ENCODE results near the gene HRAS. TPM values are rescaled to one million over a fixed set of nuclear protein-coding genes. Genes with fewer than 3 reads are reported as not detected.

Gene HRAS
- total RNA-seq, 1 donor from 2014 or later = 21.2 TPM

GRCh38 chr11:568306-569157, 33.2 kb upstream of the HRAS start:
- Mint-ChIP-seq H3K27me3 (ENCODE audit: insufficient read depth, low read depth) (peaks cover 11% of the 10 kb centered on the region), H3K4me3 (peak overlapping the region; percentile 86), H3K36me3 (no peaks in the 10 kb centered on the region), H3K27ac (no peak overlapping the region), H3K9me3 (no peaks in the 10 kb centered on the region), H3K4me1 (peaks cover 14% of the 10 kb centered on the region)
- Histone ChIP-seq H3K36me3 (no peaks in the 10 kb centered on the region), H3K27me3 (no peaks in the 10 kb centered on the region), H3K9me3 (ENCODE audit: low read depth) (no peaks in the 10 kb centered on the region), H4K20me1 (ENCODE audit: low read depth) (peaks cover 39% of the 10 kb centered on the region), H3K4me2 (peak overlapping the region; percentile 98), H3K4me3 (peak overlapping the region; percentile 90), H2AFZ (replicated peaks) (no peak overlapping the region), H3K9ac (peak overlapping the region; percentile 27), H3K79me2 (ENCODE audit: low read depth) (peaks cover 7% of the 10 kb centered on the region), H3K27ac (no peak overlapping the region), H3K4me1 (peaks cover 32% of the 10 kb centered on the region), H3F3A (ENCODE audit: low read depth) (peaks cover 48% of the 10 kb centered on the region)
- DNase-seq (ENCODE audit: low spot score) = peak; percentile 98
- no peak for TF ChIP-seq EZH2 (IDR thresholded peaks at IDR 0.05)
- no peak for TF ChIP-seq CTCF (IDR thresholded peaks at IDR 0.05)
- no peak for TF ChIP-seq EZH2phosphoT487 (IDR thresholded peaks at IDR 0.05)

DNA sequence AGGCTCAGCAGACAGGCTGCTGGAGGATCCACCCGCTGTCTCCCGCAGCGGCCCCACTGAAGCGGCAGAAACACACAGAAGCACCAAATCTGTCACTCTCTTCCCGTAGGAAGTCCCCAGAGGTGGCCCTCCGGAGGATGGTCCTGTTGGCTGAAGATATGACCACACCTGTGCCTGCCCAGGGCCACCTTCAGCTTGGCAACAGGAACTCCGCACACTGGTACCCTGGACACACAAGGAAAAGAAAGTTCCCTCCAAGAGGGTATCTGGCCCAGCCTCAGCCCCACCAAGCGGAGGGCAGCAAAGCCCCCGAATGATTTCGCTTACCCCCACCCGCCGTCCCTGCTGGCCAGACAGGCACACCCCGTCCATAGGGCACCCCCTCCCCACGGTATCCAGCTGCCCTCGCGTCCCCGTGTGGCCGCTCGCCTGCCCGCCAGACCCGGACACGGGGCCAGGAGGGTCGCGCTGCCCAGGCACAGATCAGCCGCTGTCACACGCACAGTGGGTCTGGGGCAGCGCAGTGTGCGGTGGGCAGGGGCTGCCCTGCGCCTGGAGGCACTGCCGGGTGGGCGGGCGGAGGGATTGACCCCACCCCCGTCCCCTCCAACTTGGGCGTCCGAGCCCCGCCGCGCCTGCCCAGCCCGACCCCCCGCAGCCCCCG, 32.4 kb upstream of the HRAS start:
- Histone ChIP-seq H3K4me2 (peak overlapping the region; percentile 83), H3F3A (ENCODE audit: low read depth) (peaks cover 45% of the 10 kb centered on the region), H2AFZ (replicated peaks) (no peak overlapping the region), H3K4me3 (peak overlapping the region; percentile 90), H3K36me3 (no peaks in the 10 kb centered on the region), H3K27ac (no peak overlapping the region), H3K9ac (peak overlapping the region; percentile 11), H3K79me2 (ENCODE audit: low read depth) (peaks cover 7% of the 10 kb centered on the region), H4K20me1 (ENCODE audit: low read depth) (peaks cover 39% of the 10 kb centered on the region), H3K9me3 (ENCODE audit: low read depth) (no peaks in the 10 kb centered on the region), H3K27me3 (no peaks in the 10 kb centered on the region), H3K4me1 (peaks cover 32% of the 10 kb centered on the region)
- TF ChIP-seq CTCF (IDR thresholded peaks at IDR 0.05) = no peak
- TF ChIP-seq EZH2 (IDR thresholded peaks at IDR 0.05) = no peak
- no peak for TF ChIP-seq EZH2phosphoT487 (IDR thresholded peaks at IDR 0.05)
- no peaks in the 10 kb centered on the region for H3K9me3 Mint-ChIP-seq
- peaks cover 12% of the 10 kb centered on the region for H3K4me1 Mint-ChIP-seq
- no peaks in the 10 kb centered on the region for H3K36me3 Mint-ChIP-seq
- peaks cover 11% of the 10 kb centered on the region for H3K27me3 Mint-ChIP-seq (ENCODE audit: insufficient read depth, low read depth)
- no peak overlapping the region for H3K27ac Mint-ChIP-seq
- no peak for DNase-seq (ENCODE audit: low spot score)
- peak overlapping the region; percentile 92 for H3K4me3 Mint-ChIP-seq

- no peak for DNase-seq (ENCODE audit: low spot score)
- H3K9me3 Mint-ChIP-seq = no peaks in the 10 kb centered on the region
- Histone ChIP-seq H3K4me1 (peaks cover 32% of the 10 kb centered on the region), H3K4me3 (peak overlapping the region; percentile 90), H3F3A (ENCODE audit: low read depth) (peaks cover 41% of the 10 kb centered on the region), H3K27me3 (no peaks in the 10 kb centered on the region), H4K20me1 (ENCODE audit: low read depth) (peaks cover 45% of the 10 kb centered on the region), H3K9me3 (ENCODE audit: low read depth) (no peaks in the 10 kb centered on the region), H3K36me3 (no peaks in the 10 kb centered on the region), H3K27ac (no peak overlapping the region), H3K4me2 (peak overlapping the region; percentile 83), H2AFZ (replicated peaks) (no peak overlapping the region), H3K79me2 (ENCODE audit: low read depth) (peaks cover 7% of the 10 kb centered on the region), H3K9ac (no peak overlapping the region)
- H3K4me1 Mint-ChIP-seq = peaks cover 12% of the 10 kb centered on the region
- H3K27ac Mint-ChIP-seq = no peak overlapping the region
- TF ChIP-seq EZH2phosphoT487 (IDR thresholded peaks at IDR 0.05) (no peak), CTCF (IDR thresholded peaks at IDR 0.05) (no peak), EZH2 (IDR thresholded peaks at IDR 0.05) (no peak)
- no peaks in the 10 kb centered on the region for H3K36me3 Mint-ChIP-seq
- H3K4me3 Mint-ChIP-seq = peak overlapping the region; percentile 92
- H3K27me3 Mint-ChIP-seq (ENCODE audit: insufficient read depth, low read depth) = peaks cover 11% of the 10 kb centered on the region
These were observed 31.7 kb upstream of the HRAS start for GRCh38 chr11:567011-567628.

Data from neural progenitor cell (in vitro differentiated cells).